NCI-H2171 treated with DMSO at 0.1 percent for 48 hours (cell line): ENCODE measurements around the gene NECAB3.
A peak's percentile ranks its signal among the peaks of the same experiment; 100 is the strongest.

Source experiments
- DNase-seq: peaks from one replicate; lab custom pipeline; 2025; lab: John Stamatoyannopoulos, UW

NECAB3 gene

DNA sequence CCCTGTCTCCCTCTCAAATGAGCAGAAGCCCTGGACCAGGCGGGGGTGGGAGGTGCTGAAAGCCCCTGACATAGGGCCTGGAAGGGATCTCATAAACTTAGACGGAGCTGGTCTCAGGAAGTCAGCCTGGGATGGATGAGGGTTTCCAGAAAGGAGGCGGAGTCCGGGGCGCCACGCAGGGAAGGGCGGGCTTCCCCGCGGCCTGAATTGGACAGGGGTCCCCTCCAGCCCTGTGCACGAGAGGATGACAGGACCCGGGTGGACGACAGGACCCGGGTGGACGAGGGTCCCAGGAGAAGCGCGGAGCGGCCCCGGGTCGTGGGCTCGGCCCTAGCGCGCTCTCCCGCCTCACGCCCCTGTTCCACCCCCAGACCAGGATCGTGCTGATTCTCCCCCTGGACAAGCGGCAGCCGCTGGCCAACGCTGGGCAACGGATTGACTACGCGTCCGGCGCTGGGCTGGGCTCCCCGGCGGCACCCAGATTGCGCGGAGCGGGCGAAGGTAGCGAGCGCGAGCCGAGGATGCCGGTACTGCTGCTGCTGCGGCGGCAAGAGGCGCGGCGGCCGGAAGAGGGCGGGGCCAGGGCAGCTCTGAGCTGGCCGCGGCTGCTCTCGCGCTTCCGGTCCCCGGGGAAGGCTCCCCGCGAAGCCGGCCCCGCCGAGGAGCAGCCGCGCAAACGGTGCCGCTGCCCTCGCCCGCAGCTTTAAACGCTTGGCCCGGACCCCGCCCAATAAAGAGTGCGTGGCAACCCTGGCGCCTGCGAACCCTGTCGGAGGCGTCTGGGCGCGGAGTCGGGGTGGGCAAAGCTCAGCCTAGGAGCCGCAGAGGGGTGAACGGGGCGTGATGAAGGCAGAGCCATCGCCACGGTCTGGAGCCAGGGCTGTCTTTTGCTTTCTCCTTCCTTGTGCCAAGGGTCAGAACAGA, 10.8 kb downstream of the NECAB3 start:
- DNase-seq = peak; percentile 86

DNA sequence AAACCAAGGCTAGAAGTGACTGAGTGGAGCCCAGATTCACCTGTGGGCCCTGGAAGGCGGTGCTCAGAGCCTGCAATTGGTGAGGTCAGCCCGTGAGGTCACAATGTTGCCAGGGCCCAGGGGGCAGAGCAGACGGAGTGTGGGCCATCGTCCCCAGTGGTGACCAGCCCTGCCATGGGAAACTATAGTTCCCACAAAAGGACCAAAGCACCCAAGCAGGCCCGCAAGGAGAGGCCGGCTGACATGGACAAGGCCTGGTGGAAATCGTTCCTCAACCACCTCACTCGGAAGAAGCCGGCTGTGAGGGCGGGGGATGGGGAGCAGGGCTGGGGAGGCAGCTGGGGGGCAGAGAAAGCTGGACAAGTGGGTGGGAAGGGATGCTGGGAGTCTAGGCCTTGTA, 12.1 kb downstream of the NECAB3 start, which contains the start of gene C20orf144:
Gene C20orf144, plus strand, starts transcription at position 156 of the 400 bp plus-strand sequence. Its CDS starts 19 bp downstream, at position 175.
- no peak for DNase-seq

DNA sequence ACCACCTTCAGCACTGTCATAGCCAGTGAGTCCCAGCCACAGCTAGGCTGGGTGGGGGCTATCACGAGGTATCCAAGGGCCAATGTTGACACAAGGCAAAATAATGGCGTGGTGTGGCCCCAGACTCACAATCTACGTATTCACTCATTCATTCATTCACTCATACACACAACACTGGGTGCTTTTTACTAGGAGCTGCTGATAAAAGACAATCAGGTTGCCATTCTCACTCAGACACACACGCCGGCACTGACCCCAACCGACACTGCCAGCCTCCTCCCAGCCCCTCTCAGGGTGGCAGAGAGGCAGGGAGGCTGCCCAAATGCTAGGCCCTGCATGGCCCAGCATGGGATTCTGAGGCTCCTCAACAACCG, 13.6 kb downstream of the NECAB3 start:
- DNase-seq = no peak

DNA sequence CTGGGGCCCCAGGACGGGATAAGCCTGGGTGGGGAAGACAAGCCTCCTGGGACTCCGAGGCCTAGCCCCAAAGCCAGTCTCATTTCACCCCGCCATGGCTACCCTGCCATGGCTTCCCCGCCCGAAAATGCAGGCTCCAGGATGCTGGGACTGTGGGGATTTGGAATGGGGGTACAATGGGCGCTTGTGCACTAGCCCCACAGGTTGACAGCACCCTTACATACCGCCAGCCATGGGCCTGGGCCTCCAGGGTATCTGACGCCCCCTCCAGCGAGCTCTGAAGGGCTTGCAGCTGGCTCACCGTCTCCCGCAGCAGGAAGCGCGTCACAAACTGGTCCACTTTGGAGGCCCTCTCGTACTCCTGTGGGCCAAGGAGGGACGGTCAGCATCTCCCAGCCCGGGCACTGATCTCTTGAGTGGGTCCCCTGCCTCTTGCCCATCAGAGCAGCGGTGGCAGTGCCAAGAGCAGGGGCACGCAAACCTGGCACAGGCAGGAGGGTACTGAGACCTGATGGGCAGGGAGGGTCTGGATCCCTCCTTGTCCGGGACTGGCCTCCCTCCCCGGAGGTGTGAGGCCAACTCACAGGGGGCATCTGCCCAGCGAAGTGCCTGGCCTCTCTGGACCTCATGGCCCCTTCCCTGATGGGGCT, 14.1 kb downstream of the NECAB3 start:
- no peak for DNase-seq

DNA sequence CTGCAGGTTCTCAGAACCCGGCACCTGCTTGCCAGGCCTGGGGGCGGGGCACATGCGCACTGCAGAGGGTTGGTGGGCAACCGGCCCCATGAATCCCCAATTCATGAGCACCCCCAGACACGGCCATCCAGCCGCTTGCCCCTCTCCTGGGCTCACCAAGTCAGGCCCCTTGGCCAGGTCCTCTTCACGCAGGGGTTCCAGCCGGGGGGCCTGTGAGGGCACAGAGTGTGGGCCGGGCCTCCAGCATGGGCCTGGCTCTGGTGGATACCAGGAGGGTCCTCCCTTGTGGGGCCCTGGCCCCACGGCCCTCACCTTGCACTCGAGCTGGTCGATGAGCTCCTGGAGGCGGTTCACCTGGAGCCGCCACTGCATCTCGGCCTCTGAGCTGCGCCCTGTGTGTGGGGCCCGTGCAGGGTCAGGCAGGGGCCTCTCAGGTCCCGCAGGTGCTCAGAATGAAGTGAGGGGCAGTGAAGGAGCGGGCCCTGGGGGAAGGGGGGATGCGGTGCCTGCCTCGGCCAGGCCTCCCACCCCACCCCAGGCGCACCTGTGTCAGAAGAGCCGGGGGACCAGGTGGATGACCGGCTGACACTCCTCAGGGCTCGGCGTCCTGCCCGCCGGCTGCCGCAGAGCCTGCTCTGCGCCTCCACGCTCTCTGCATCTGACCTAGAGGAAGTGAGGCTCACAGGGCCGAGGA, 14.7 kb downstream of the NECAB3 start:
- DNase-seq = no peak

DNA sequence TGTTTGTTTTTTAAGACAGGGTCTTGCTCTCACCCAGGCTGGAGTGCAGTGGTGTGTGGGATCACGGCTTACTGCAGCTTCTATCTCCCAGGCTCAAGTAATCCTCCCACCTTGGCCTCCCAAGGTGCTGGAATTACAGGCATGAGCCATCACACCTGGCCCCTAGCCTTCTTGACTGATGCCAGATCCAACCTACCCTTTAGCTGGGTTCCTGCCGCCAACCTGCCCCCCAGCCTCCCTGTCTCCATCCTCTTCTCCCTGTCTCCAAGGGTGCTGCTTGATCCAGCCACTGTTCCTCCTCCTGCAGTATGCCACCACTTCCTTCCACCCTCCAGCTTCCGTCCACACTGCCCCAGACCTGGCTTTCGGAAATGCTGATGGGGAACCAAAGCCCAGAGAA, 15.3 kb downstream of the NECAB3 start:
- no peak for DNase-seq

DNA sequence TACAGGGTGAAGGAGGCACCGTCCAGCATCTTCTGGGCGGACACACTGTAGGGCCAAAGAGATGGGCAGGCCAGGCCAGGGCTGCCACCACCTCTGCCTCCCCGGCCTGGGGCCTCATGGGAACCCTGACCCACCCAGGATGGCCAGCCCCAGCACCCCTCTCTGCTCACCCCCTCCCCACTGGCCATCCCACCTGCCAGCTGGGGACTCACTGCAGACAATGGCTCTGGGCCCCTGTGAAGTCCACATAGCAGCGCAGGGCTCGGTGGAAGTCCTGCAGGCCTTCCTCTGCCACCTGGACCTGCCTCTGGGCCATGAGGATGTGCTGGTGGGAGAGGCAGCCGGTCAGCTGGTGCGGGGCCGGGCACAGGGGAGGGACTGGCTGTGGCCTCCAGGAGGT, 15.7 kb downstream of the NECAB3 start:
- no peak for DNase-seq

DNA sequence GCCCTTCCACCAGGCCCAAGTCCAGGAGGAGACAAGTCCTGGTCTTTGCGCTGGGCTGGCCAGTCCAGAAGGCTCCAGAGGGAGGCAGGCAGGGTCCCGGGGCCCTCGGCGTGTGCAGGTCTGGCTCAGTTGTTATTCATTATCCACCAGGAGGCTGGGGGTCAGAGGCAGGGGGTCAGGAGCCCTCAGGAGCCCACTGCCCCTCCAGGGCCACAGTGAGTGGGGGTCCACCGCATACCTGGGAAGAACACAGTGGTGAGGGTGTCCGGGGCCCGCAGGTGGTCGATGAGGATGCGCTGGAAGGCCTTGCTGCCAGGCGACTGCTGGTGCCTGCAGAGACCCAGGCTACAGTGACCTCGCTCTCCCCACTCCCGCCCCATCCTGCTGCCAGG, 16.5 kb downstream of the NECAB3 start:
- DNase-seq = no peak

DNA sequence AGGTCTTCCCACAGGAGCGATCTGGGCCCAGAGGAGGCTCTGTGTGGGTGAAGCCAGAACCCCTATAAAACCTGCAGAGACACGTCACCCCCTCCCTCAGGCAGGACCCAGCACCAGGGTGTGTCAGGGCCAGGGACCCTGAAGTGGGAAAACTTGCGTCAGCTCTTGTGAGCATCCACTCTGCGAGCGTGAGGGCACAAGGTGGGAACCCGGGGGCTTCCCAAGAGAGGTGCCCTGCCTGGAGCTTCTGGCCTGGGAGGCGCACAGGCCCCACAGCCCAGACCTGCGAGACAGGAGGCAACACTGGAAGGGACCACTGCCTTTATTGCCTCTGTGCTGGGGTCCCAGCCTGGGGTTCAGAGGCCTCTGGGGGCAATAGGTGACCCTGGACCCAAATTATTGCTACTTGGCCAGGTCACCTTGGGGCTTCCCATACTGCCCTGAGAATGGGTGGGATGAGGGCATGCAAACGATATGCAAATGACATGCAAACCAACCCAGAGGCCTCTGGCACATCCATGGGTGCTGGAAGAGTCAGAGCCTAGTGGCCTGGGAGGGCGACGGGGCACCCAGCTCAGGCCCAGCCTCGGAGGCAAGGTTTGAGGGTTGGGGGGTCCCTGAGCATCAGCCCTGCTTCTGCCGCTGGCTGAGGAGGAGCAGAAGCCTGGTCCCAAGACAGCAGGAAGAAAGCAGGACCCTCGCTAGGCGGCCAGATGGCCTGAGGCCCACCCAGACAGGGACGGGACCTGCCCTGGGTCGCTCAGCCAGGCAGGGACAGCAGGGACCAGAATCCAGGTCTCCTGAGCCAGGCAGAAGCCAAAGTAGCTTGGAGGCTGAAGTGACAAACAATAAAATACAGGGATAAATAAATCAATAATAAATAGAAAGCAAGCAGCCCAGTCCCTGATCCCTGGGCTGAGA, 17.2 kb downstream of the NECAB3 start:
- no peak for DNase-seq

DNA sequence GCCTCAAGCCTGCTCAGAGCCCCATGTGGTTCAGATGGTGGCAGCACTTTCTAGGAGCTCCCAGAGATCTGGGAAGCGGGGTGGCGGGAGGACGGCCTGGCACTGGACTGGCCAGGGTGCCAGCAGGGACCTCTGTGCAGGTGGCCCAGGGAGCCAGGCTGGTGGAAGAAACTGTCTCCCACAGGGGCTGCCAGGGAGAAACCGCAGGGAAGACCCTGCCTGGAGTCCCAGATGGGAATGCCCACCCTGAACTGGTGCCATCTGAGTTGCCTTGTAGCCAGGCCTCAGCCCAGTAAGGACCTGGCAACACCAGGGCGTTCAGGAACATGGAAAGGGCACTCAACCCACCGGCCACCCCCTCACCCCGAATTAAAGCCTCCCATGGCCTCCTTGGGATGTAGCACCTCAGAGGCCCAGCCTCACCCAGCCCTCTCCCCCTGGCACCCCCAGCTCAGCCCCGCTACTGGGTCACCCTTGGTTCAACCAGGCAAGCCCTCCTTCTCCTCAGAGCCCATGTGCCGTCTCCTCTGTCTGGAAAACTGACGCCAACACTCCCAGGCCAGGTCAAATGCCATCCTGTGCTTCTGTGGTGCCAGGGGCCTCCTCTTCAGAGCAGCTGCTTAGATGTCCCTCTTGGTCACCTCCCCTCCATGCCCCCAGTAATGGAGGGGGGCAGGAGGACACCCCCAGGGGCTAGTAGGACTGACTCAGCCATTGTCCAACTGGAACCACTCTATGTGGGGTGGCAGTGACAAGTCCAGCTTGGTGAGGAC, 18.0 kb downstream of the NECAB3 start:
- DNase-seq = no peak

DNA sequence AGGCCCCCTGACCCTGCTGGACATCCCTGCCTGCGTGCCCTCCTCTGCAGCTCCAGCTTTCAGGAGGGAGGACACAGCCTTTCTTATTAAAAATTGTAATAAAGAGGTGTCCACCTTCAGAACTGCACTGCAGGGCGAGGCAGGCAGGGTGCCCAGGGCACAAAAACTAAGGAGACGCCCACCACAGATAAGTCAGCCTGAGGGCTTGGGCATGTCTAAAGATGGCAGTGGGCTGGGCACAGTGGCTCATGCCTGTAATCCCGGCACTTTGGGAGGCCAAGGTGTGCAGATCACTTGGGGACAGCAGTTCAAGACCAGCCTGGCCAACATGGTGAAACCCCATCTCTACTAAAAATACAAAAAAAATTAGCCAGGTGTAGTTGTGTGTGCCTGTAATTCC, 19.1 kb downstream of the NECAB3 start:
- no peak for DNase-seq

DNA sequence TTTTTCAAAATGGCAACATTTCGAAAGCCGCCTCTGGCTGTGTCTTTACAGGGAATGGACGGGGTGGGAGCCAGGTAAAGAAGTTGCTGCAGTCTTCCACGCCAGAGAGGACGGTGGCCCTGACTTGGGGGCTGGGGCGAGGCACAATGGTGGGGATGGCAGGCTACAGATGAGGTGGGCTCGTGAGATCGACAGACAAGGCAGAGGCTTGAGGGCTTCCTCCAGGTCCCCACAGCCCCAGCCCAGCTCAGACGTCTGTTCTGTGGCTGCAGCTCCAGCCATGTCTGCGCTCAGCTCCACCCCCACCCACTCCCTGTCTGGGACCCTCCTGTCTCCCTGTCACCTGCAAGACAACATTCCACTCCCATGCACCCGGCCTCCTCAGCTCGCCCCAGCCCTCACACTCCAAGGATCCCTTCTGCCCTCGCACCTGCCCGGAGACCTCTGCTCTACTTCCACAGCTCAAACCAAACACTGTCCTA, 19.5 kb downstream of the NECAB3 start:
- DNase-seq = no peak

DNA sequence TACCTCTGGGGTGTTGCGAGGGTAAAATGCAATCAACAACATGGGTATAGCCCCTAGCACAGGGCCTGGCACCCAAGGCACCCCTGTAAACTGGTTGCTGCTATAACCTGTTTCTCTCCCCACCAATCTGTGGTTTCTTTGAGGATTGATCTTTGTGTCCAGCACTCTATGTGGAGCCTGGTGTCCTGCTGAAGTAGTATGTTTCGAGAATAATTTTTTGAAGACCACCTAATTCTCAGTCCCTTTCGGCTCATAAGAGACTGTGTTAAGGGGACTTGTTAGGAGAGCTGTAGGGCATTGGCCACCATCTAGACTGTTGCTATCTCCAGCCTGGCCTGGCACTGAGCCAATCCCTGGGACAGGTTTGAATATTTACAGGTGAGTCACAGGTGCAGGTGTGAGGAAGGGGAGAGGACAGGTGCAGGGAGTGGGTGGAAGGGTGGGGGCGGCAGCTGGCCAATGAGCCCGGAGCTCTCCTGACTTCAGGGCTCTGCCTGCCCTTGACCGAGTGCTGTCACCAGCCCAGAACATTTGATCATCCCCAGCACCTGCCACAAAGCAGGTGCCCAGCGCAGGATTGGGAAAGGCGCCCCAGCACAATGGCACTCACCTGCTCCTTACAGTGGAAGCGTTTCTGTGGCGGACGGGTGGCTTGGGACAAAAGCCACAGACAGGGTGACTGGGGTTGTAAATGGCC, 20.2 kb downstream of the NECAB3 start:
- DNase-seq = peak; percentile 85

DNA sequence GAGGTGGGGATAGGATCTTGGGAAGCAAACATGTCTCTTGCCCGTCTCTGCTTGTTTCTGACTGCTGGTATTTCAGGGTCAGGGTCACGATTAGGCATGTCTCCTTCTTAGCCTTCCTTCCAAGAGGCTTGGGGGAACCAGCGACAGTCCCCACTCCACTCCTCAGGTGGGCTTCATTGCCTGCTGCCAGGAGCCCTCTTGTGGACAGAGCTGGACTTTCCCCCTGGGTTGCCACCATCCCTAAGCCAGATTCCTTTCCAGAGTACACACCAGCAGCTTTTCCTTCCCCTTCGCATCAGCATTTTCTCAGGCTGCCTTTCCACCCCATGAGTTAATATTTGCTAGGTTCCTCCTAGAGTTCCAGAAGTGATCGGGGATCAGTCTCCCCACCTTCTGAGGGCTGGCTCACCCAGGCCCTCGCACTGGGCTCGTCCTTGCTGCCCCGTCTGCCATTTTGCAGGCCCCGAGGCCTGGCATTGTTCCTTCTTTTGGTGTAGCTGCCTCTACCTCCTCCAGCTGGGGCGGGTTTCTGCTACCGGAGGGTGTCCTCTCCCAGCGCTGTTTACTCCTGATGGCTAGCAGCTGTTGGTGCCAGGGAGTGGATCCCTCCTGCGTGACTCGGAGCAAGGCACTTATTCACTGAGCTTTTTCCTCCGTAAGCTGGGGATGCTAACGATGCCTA, 20.9 kb downstream of the NECAB3 start:
- DNase-seq = peak; percentile 88

DNA sequence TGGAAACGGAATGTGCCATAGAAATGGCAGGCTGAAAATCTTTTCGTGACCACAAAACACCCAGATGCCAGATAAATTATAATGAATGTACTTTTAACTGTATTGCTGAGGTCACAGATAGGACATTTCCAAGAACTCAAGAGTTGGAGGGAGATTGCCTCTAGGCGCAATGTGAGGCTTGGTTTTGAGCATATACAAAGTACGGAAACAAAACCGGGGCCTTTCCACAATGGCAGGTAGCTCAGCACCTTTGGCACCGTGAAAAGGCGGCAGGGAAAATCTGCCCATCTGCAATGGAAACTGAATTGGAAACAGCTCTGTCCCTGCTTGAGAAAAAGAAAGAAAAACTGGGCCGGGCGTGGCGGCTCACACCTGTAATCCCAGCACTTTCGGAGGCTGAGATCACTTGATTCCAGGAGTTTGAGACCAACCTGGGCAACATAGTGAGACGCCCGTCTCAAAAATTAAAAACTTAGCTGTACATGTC, 22.6 kb downstream of the NECAB3 start:
- no peak for DNase-seq

DNA sequence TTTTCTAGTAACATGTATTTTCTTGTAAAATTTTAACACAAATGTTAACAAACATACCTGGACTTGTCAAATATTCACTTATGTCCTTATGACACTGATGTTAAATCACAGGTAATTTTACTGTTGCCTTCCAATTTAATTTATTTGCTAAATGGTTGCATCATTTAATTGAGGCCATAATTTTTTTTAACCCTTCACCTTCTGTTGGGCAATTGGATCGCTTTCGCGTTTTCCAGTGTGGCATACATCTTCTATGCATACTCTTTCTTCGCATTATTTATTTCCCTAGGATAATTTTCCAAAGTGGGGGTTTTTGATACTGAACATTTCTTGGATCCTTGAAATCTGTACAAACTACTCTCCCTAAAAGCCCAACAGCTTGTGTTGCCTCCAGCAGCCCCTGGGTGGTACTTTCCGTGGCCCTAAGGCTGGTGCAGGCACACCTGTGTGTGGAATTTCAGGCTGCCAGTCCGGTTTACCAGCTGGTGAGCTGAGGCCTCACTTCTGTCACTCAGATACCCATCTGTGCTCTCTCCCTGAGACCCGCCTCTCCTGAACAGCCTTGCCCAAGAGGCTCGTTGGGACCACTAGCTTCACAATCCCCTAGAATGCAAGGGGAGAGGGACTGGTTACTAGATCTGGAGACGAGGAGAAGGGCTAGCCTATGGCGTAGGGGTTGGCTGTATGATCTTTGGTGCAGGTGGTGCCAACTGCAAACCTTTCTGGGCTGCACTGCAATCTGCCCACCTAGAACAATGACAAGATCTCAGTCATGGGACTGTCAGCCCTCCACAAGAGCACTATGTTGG, 23.3 kb downstream of the NECAB3 start:
- DNase-seq = peak; percentile 97

DNA sequence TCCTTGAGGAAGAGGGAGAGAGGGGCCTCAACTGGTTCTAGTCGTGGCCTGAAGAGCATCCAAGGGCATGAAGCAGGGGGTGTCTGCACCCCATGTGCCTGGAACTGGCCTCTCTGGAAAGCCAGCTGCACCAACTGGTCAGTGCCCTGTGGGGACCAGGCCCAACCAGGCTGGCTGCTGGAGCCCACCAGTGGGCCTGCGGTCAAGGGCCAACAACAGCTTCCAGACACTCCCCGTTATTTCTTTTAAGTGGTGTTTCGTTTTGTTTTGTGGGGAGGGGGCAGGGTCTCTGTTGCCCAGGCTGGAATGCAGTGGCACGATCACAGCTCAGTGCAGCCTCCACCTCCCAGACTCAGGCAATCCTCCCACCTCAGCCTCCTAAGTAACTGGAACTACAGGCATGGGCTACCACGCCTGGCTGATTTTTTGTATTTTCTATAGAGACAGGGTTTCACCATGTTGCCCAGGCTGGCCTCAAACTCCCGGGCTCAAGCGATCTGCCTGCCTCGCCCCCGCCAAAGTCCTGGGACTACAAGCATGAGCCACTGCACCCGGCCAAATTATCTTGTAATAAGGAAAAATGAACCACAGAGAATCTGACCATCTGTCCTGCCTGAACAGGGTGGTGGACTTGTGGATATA, 24.0 kb downstream of the NECAB3 start:
- peak; percentile 56 for DNase-seq

DNA sequence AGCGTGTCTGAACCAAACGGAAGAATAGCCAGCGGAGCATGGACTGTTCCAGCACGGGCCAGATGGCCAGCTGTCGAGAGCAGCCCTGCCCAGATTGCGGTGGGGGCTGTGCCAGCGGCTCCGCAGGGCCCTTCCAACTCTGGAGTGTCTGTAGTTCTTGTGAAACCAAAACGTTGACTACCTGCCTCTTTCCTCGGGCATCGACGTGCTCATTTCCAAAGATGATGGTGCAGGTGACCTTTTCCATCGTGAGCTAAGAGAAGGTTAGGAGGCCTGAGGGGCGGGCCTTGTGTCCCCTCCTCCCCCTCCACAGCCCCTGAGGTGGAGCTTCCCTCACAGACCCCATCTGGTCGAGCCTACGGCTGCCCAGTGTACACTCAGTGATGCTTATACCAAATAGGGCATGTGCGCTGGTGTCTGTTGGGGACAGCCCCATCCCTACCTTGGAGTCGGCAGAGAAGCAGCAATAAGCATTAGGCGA, 25.0 kb downstream of the NECAB3 start:
- peak; percentile 77 for DNase-seq
